Liver (tissue), 9 donors: ENCODE measurements around the gene ADAMTS15. TPM values are rescaled to one million over a fixed set of nuclear protein-coding genes. Genes with fewer than 3 reads are reported as not detected.

Experiments used
- DNase-seq: peaks from one replicate; pipeline ENCODE4 v3.0.0-alpha.2; 2017; ENCODE audit warnings: low spot score
- H3K27ac ChIP-seq, 2 donors: one replicate each; pipeline ENCODE4 v1.7.0; 2013; ENCODE audit warnings: inconsistent platforms in 2 of 2, low read length in 2 of 2, control low read depth in 1 of 2, low read depth in 1 of 2, mild to moderate bottlenecking in 1 of 2
- H3K27me3 ChIP-seq, 4 donors: one replicate each; pipeline versions ENCODE4 v1.6.1 to v1.7.0; 2013; ENCODE audit warnings: low read length in 3 of 4, inconsistent platforms in 1 of 4, mild to moderate bottlenecking in 1 of 4, moderate library complexity in 1 of 4; ENCODE audit not compliant: control insufficient read depth in 4 of 4, insufficient read depth in 4 of 4
- H3K36me3 ChIP-seq, 4 donors: one replicate each; pipeline versions ENCODE4 v1.6.1 to v1.7.0; 2013; ENCODE audit warnings: low read length in 3 of 4, mild to moderate bottlenecking in 3 of 4, low read depth in 1 of 4, moderate library complexity in 1 of 4; ENCODE audit not compliant: control insufficient read depth in 4 of 4, insufficient read depth in 3 of 4
- H3K4me1 ChIP-seq, 4 donors: one replicate each; pipeline versions ENCODE4 v1.6.1 to v1.7.0; 2013; ENCODE audit warnings: low read length in 3 of 4, mild to moderate bottlenecking in 3 of 4, moderate library complexity in 1 of 4; ENCODE audit not compliant: control insufficient read depth in 4 of 4, insufficient read depth in 4 of 4
- H3K4me3 ChIP-seq, 3 donors: one replicate each; pipeline versions ENCODE4 v1.6.1 to v1.7.0; 2013; ENCODE audit warnings: low read length in 3 of 3, control low read depth in 1 of 3, low read depth in 1 of 3, mild to moderate bottlenecking in 1 of 3
- H3K9ac ChIP-seq, 2 donors: one replicate each; pipeline ENCODE4 v1.7.0; 2013; ENCODE audit warnings: low read length in 2 of 2, mild to moderate bottlenecking in 2 of 2, moderate library complexity in 2 of 2, control low read depth in 1 of 2, low read depth in 1 of 2
- H3K9me3 ChIP-seq, 4 donors: one replicate each; pipeline versions ENCODE4 v1.6.1 to v1.7.0; 2013; ENCODE audit warnings: low read length in 3 of 4; ENCODE audit not compliant: control insufficient read depth in 4 of 4
- ATF3 ChIP-seq: IDR thresholded peaks from 2 replicates; pipeline ENCODE4 v1.6.1; 2016; ENCODE audit warnings: antibody characterized with exemption
- FOXA1 ChIP-seq: IDR thresholded peaks from 2 replicates; pipeline ENCODE4 v1.6.1; 2016; ENCODE audit warnings: antibody characterized with exemption
- JUND ChIP-seq, 2 donors: IDR thresholded peaks; 2 replicates each; pipeline ENCODE4 v1.6.1; 2016; ENCODE audit warnings: antibody characterized with exemption in 2 of 2
- NR2F2 ChIP-seq: IDR thresholded peaks from 2 replicates; pipeline ENCODE4 v1.6.1; 2016; ENCODE audit warnings: antibody characterized with exemption
- RXRA ChIP-seq, 2 donors: IDR thresholded peaks; 2 replicates each; pipeline ENCODE4 v1.6.1; 2017 to 2018; ENCODE audit warnings: antibody characterized with exemption in 2 of 2, mild to moderate bottlenecking in 1 of 2
- YY1 ChIP-seq: IDR thresholded peaks from 2 replicates; pipeline ENCODE4 v1.6.1; 2016; ENCODE audit warnings: antibody characterized with exemption, mild to moderate bottlenecking
- WGBS: extraction: QIAGEN DNeasy Blood & Tissue Kit; methylation state at CpG from one replicate; pipeline ENCODE4 v1.1.7; 2013; 5-methylcytosine and 5-hydroxymethylcytosine counted together
- polyA plus RNA-seq, 2 donors: library from polyadenylated mRNA; stranded (reverse) in 1 of 2; unstranded in 1 of 2; fragments of 200-250 nt in 1 of 2; fragments of >200 nt in 1 of 2; fragmentation: Nextera tagmentation in 1 of 2; extraction: Ambion mirVana in 1 of 2; gene quantifications; one replicate each; pipeline versions ENCODE4 v1.2.1 to v1.2.3, GENCODE V29; 2013 to 2015
- total RNA-seq, 2 donors: library from RNA; depleted of rRNA; stranded (reverse); fragments of >200 nt; gene quantifications; one replicate each; pipeline ENCODE4 v1.2.3, GENCODE V29; 2014
- TF ChIP-seq, protein P1 (sequence below): fragments of 150-350 bp; IDR thresholded peaks from 2 replicates; pipeline ENCODE4 v1.5.1; 2017; ENCODE audit warnings: improper control_type of control experiment, low read depth, low read length; ENCODE audit not compliant: missing input control
- TF ChIP-seq, protein P2 (sequence below): IDR thresholded peaks from 2 replicates; pipeline ENCODE4 v1.6.1; 2016; ENCODE audit warnings: antibody characterized with exemption, mild to moderate bottlenecking
- TF ChIP-seq, protein P3 (sequence below): IDR thresholded peaks from 2 replicates; pipeline ENCODE4 v1.6.1; 2016; ENCODE audit warnings: antibody characterized with exemption
- donor health status: healthy.
- donor health status: healthy.
- donor health status: healthy.
- donor health status: healthy.
- donor health status: healthy.

ADAMTS15 gene
- total and polyA plus RNA-seq, 4 donors, result 0.06 to 1.3 (median 0.77) TPM

DNA sequence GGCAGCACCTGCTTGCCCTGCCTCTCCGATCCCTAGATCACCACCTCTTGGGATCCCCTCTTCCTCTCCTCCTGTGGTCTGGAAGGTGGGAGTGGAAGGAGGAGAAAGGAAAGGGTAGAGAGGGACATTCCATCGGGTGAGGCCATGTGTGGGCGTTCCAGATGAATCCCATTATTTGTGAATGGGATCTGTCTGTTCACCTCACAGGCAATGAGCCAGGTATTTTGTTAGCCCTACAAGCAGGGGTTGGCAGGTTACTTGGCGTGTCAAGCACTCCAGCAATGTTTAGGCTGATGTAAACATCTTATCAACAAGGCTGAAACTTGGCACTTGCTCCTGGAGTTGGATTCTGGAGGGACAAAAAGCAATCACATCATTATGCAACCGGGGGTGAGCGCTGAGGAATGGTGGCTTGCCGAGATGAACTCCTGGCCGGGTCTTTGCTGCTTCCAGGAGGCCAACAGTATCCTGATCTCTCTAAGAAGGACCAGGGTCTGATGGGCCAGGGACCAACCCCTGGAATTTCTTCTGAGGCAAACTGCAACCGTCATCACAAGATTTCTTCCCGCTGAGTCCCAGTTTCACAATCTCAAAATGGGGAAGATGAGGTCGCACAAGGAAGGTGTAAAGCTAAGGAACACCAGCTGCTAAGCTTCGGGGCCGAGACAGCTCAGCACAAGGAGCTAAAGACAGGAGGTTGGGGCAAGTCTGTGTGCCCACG is 27.8 kb upstream of the ADAMTS15 start:
- no peak for TF ChIP-seq JUND (IDR thresholded peaks at IDR 0.05)
- TF ChIP-seq, protein P1, sequence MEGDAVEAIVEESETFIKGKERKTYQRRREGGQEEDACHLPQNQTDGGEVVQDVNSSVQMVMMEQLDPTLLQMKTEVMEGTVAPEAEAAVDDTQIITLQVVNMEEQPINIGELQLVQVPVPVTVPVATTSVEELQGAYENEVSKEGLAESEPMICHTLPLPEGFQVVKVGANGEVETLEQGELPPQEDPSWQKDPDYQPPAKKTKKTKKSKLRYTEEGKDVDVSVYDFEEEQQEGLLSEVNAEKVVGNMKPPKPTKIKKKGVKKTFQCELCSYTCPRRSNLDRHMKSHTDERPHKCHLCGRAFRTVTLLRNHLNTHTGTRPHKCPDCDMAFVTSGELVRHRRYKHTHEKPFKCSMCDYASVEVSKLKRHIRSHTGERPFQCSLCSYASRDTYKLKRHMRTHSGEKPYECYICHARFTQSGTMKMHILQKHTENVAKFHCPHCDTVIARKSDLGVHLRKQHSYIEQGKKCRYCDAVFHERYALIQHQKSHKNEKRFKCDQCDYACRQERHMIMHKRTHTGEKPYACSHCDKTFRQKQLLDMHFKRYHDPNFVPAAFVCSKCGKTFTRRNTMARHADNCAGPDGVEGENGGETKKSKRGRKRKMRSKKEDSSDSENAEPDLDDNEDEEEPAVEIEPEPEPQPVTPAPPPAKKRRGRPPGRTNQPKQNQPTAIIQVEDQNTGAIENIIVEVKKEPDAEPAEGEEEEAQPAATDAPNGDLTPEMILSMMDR, result no peak
- no peak for TF ChIP-seq NR2F2
- no peak for DNase-seq
- Histone ChIP-seq H3K27me3 (no peaks in the 10 kb centered on the region), H3K9me3 (no peaks in the 10 kb centered on the region), H3K4me1 (peaks cover 0 to 5% (median 0%) of the 10 kb centered on the region in 4 donors), H3K27ac (no peak overlapping the region), H3K4me3 (no peak overlapping the region), H3K36me3 (no peaks in the 10 kb centered on the region), H3K9ac (no peak overlapping the region)
- 73% methylated on average over 14 of the region's 14 CpGs for WGBS

GRCh38 chr11:130421199-130421585 is 27.3 kb upstream of the ADAMTS15 start:
- Histone ChIP-seq H3K4me3 (no peak overlapping the region), H3K9ac (no peak overlapping the region), H3K9me3 (no peaks in the 10 kb centered on the region), H3K4me1 (peaks cover 0 to 5% (median 0%) of the 10 kb centered on the region in 4 donors), H3K27ac (no peak overlapping the region), H3K36me3 (no peaks in the 10 kb centered on the region), H3K27me3 (peaks cover 0 to 2% (median under 1%) of the 10 kb centered on the region in 4 donors)
- TF ChIP-seq YY1 (no peak), JUND (IDR thresholded peaks at IDR 0.05) (no peak), FOXA1 (no peak), RXRA (IDR thresholded peaks at IDR 0.05) (no peak), NR2F2 (no peak), ATF3 (no peak)
- TF ChIP-seq, protein P2, sequence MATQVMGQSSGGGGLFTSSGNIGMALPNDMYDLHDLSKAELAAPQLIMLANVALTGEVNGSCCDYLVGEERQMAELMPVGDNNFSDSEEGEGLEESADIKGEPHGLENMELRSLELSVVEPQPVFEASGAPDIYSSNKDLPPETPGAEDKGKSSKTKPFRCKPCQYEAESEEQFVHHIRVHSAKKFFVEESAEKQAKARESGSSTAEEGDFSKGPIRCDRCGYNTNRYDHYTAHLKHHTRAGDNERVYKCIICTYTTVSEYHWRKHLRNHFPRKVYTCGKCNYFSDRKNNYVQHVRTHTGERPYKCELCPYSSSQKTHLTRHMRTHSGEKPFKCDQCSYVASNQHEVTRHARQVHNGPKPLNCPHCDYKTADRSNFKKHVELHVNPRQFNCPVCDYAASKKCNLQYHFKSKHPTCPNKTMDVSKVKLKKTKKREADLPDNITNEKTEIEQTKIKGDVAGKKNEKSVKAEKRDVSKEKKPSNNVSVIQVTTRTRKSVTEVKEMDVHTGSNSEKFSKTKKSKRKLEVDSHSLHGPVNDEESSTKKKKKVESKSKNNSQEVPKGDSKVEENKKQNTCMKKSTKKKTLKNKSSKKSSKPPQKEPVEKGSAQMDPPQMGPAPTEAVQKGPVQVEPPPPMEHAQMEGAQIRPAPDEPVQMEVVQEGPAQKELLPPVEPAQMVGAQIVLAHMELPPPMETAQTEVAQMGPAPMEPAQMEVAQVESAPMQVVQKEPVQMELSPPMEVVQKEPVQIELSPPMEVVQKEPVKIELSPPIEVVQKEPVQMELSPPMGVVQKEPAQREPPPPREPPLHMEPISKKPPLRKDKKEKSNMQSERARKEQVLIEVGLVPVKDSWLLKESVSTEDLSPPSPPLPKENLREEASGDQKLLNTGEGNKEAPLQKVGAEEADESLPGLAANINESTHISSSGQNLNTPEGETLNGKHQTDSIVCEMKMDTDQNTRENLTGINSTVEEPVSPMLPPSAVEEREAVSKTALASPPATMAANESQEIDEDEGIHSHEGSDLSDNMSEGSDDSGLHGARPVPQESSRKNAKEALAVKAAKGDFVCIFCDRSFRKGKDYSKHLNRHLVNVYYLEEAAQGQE, result no peak
- TF ChIP-seq, protein P1, result no peak
- TF ChIP-seq, protein P3, sequence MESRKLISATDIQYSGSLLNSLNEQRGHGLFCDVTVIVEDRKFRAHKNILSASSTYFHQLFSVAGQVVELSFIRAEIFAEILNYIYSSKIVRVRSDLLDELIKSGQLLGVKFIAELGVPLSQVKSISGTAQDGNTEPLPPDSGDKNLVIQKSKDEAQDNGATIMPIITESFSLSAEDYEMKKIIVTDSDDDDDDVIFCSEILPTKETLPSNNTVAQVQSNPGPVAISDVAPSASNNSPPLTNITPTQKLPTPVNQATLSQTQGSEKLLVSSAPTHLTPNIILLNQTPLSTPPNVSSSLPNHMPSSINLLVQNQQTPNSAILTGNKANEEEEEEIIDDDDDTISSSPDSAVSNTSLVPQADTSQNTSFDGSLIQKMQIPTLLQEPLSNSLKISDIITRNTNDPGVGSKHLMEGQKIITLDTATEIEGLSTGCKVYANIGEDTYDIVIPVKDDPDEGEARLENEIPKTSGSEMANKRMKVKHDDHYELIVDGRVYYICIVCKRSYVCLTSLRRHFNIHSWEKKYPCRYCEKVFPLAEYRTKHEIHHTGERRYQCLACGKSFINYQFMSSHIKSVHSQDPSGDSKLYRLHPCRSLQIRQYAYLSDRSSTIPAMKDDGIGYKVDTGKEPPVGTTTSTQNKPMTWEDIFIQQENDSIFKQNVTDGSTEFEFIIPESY, result no peak
- WGBS, result 89% methylated on average over 7 of the region's 7 CpGs
- no peak for DNase-seq
